ENCODE measurements around the gene SNRPD3.
A peak's percentile ranks its signal among the peaks of the same experiment; 100 is the strongest.

DNA sequence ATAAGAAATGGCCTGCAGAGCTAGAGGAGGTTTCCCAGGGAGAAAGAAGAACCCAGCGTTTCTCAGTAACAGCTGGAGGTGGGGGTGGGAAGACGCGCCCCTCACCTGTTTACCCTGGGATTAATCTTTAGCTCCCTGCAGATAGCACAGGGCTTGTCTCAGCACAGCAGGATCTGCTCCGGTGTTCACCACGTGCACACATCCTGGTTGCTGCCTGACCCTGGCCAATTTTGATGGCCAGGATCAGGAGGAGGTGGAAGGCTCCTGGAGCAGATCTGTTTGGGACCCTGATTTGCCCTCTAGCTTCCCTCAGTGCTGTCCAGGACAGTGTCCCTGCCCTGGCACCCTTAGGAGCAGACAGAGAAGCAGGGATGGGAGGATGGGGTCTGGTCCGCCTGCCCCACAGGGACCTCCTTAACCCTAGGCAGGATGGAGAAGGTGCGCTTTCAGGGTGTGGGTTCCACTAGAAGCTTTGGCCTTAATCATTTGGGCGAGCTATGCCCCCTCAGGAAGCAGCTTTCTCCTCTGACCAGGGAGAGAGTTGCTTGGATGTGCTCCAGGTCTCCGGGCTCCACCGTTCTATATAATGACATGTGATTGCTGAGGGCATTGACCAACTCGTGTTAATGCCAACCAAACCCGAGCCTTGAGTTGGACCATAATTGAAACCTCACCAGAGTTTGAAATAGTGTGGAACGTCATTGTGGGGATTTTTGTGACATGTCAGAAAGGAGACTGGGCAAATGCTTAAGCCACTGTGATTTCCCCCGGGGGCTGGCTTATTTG lies 41.4 kb upstream of the SNRPD3 start:
- TF ChIP-seq, protein P1, sequence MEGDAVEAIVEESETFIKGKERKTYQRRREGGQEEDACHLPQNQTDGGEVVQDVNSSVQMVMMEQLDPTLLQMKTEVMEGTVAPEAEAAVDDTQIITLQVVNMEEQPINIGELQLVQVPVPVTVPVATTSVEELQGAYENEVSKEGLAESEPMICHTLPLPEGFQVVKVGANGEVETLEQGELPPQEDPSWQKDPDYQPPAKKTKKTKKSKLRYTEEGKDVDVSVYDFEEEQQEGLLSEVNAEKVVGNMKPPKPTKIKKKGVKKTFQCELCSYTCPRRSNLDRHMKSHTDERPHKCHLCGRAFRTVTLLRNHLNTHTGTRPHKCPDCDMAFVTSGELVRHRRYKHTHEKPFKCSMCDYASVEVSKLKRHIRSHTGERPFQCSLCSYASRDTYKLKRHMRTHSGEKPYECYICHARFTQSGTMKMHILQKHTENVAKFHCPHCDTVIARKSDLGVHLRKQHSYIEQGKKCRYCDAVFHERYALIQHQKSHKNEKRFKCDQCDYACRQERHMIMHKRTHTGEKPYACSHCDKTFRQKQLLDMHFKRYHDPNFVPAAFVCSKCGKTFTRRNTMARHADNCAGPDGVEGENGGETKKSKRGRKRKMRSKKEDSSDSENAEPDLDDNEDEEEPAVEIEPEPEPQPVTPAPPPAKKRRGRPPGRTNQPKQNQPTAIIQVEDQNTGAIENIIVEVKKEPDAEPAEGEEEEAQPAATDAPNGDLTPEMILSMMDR (IDR thresholded peaks at IDR 0.05; ENCODE audit: low read depth, low read length, missing input control): no peak
- TF ChIP-seq RAD21 (IDR thresholded peaks at IDR 0.05): peak; percentile 32 to 47
- peak; percentile 93 for TF ChIP-seq FOXA1 (IDR thresholded peaks at IDR 0.05)
- TF ChIP-seq RXRA (IDR thresholded peaks at IDR 0.05): peak; percentile 73 to 90
- TF ChIP-seq, protein P2, sequence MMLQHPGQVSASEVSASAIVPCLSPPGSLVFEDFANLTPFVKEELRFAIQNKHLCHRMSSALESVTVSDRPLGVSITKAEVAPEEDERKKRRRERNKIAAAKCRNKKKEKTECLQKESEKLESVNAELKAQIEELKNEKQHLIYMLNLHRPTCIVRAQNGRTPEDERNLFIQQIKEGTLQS (IDR thresholded peaks at IDR 0.05): no peak

All from liver (tissue), 3 donors.